A673 (cell line): ENCODE results near the gene MAML2.

Experiments used
- CTCF ChIP-seq: fragments of 300-800, 200-600 bp; sonication (generic); conservative IDR thresholded peaks from 2 replicates; pipeline ENCODE4 v1.5.1; 2017; ENCODE audit warnings: low read depth, mild to moderate bottlenecking, antibody characterized with exemption, low read length, moderate library complexity, mixed read lengths
- EZH2 ChIP-seq: fragments of 200-600 bp; sonication (generic); IDR thresholded peaks from 2 replicates; pipeline ENCODE4 v1.6.1; 2017; ENCODE audit warnings: borderline replicate concordance, low read depth, mild to moderate bottlenecking, mixed read lengths, antibody characterized with exemption, low read length; ENCODE audit not compliant: poor library complexity, severe bottlenecking

- TF ChIP-seq CTCF = no peak
- TF ChIP-seq EZH2 = no peak
These were observed 342.0 kb downstream of the MAML2 start for GRCh38 chr11:96001037-96001436.
